HepG2 (cell line): Measurements from ENCODE around the gene MAIP1. TPM values are rescaled to one million over a fixed set of nuclear protein-coding genes. Genes with fewer than 3 reads are reported as not detected.

Source experiments
- ATAC-seq: fragments of 200-7000 bp; cut with Tn5 transposase; 3 replicates; pipeline ENCODE4 v1.9.1; 2020; ENCODE audit warnings: mild to moderate bottlenecking, moderate library complexity
- BruUV-seq: library from RNA; stranded (reverse); fragments of 400-500 nt; replicated peaks from 2 replicates; lab custom pipeline; 2021; lab: Mats Ljungman, UMichigan
- CTCF ChIA-PET: fragments of 300-600 bp; formaldehyde crosslinking; extraction: SDS; loops from one replicate; lab custom pipeline; 2021; ENCODE audit warnings: low total read pairs, inconsistent platforms, low intra/inter-chr PET ratio; lab: Yijun Ruan, JAX
- POLR2A ChIA-PET: fragments of 350-600 bp; sonication (Branson Sonifier 250); formaldehyde crosslinking; loops from one replicate; lab custom pipeline; 2020; ENCODE audit warnings: antibody characterized with exemption, inconsistent platforms; lab: Yijun Ruan, JAX
- DNase-seq: peaks from one replicate; pipeline ENCODE4 v3.0.0-alpha.2; 2015; ENCODE audit warnings: low spot score
- FAIRE-seq: peaks from 3 replicates; lab custom pipeline; 2011; peaks lifted over from hg19 to GRCh38; lab: Jason Lieb, UNC
- H2AFZ ChIP-seq: one replicate; pipeline ENCODE4 v1.6.1; 2011; ENCODE audit warnings: low read length, inconsistent platforms
- H3K27ac ChIP-seq: fragments of 300-600 bp; 3 replicates; pipeline ENCODE4 v1.8.0; 2011; ENCODE audit warnings: mixed run types, mild to moderate bottlenecking, mixed read lengths, low read length, inconsistent platforms; ENCODE audit not compliant: insufficient read depth; ENCODE audit errors: extremely low read length
- H3K27me3 ChIP-seq, 2 experiments: fragments of 200-600 bp in 1 of 2; 2 replicates in 1 of 2; 3 replicates in 1 of 2; pipeline versions ENCODE4 v1.6.0 to v1.8.0; 2011; ENCODE audit warnings: low read length in 2 of 2, mild to moderate bottlenecking in 2 of 2, moderate library complexity in 2 of 2, inconsistent platforms in 1 of 2; ENCODE audit not compliant: insufficient read depth in 2 of 2, control insufficient read depth in 1 of 2
- H3K36me3 ChIP-seq, 2 experiments: fragments of 200-600 bp in 1 of 2; replicated peaks in 1 of 2; 2 replicates in 1 of 2; 3 replicates in 1 of 2; pipeline versions ENCODE4 v1.5.1 to v1.8.0; 2011; ENCODE audit warnings: low read length in 2 of 2, inconsistent platforms in 1 of 2; ENCODE audit not compliant: insufficient read depth in 2 of 2, control insufficient read depth in 1 of 2
- H3K4me1 ChIP-seq: 2 replicates; pipeline ENCODE4 v1.5.1; 2012; ENCODE audit warnings: low read length, inconsistent platforms; ENCODE audit not compliant: insufficient read depth
- H3K4me2 ChIP-seq: 2 replicates; pipeline ENCODE4 v1.6.0; 2011; ENCODE audit warnings: low read depth, low read length, inconsistent platforms
- H3K4me3 ChIP-seq, 3 experiments: fragments of 200-600 bp in 1 of 3; sonication (generic), shearing (Covaris generic) in 1 of 3; replicated peaks in 1 of 3; 2 replicates each; pipeline ENCODE4 v1.5.1; 2011 to 2016; ENCODE audit warnings: low read length in 3 of 3, inconsistent platforms in 2 of 3, low read depth in 2 of 3, mild to moderate bottlenecking in 2 of 3, control low read depth in 1 of 3, mixed read lengths in 1 of 3; ENCODE audit not compliant: insufficient read depth in 1 of 3
- H3K79me2 ChIP-seq: one replicate; pipeline ENCODE4 v1.6.1; 2011; ENCODE audit warnings: low read length, inconsistent platforms; ENCODE audit not compliant: insufficient read depth
- H3K9ac ChIP-seq: 2 replicates; pipeline ENCODE4 v1.6.0; 2011; ENCODE audit warnings: mild to moderate bottlenecking, low read depth, low read length, inconsistent platforms; ENCODE audit not compliant: insufficient read depth
- H3K9me3 ChIP-seq: 2 replicates; pipeline ENCODE4 v1.5.1; 2012; ENCODE audit warnings: mild to moderate bottlenecking, low read length
- H4K20me1 ChIP-seq: 2 replicates; pipeline ENCODE4 v1.6.0; 2011; ENCODE audit warnings: inconsistent platforms, mild to moderate bottlenecking, low read length, moderate library complexity; ENCODE audit not compliant: insufficient read depth
- GLMP ChIP-seq: sonication (generic); formaldehyde crosslinking; IDR thresholded peaks from 2 replicates; pipeline ENCODE4 v1.9.0; 2021; ENCODE audit warnings: missing genetic modification reagents, mild to moderate bottlenecking, borderline replicate concordance
- TEAD2 ChIP-seq: sonication (generic); formaldehyde crosslinking; IDR thresholded peaks from 2 replicates; pipeline ENCODE4 v1.9.0; 2021; ENCODE audit warnings: missing genetic modification reagents
- ZC3H13 ChIP-seq: sonication (generic); formaldehyde crosslinking; IDR thresholded peaks from 2 replicates; pipeline ENCODE4 v1.8.1; 2023; ENCODE audit warnings: mild to moderate bottlenecking, missing genetic modification reagents, moderate library complexity
- ZMAT3 ChIP-seq: sonication (generic); formaldehyde crosslinking; conservative IDR thresholded peaks from 2 replicates; pipeline ENCODE4 v1.7.0; 2021; ENCODE audit warnings: missing genetic modification reagents
- ZNF296 ChIP-seq: sonication (generic); formaldehyde crosslinking; conservative IDR thresholded peaks from 2 replicates; pipeline ENCODE4 v1.5.0; 2020; ENCODE audit warnings: mild to moderate bottlenecking, missing genetic modification reagents
- ZNF546 ChIP-seq: sonication (generic); formaldehyde crosslinking; conservative IDR thresholded peaks from 2 replicates; pipeline ENCODE4 v1.8.1; 2023; ENCODE audit warnings: mild to moderate bottlenecking, missing genetic modification reagents
- ZNF678 ChIP-seq: sonication (generic); formaldehyde crosslinking; IDR thresholded peaks from 2 replicates; pipeline ENCODE4 v1.4.0; 2020; ENCODE audit warnings: mild to moderate bottlenecking, missing genetic modification reagents
- WGBS: methylation state at CpG from one replicate; pipeline ENCODE4 v1.1.6; 2017; ENCODE audit warnings: low lambda C conversion rate; 5-methylcytosine and 5-hydroxymethylcytosine counted together
- in situ Hi-C: cut with HindIII; loops from 2 replicates; pipeline ENCODE4 v1.10.0; 2017; ENCODE audit warnings: low pct_unique_long_range_greater_than_20kb; ENCODE audit not compliant: extremely low pct_ligation_motif_present
- intact Hi-C: fragments of 100-400 bp; cut with micrococcal nuclease; formaldehyde crosslinking; loops from one replicate; pipeline ENCODE4 v1.10.0; 2022; ENCODE audit not compliant: unreplicated experiment
- polyA plus RNA-seq, 8 experiments: library from polyadenylated mRNA; depleted of rRNA in 3 of 8; stranded (reverse) in 7 of 8; unstranded in 1 of 8; fragments of >200 nt; fragmentation: Illumina TruSeq in 4 of 8; extraction: Trizol in 4 of 8; gene quantifications; 2 replicates each; pipeline versions ENCODE4 v1.2.1 to v1.2.3, GENCODE V29; 2011 to 2016; ENCODE audit warnings: low read depth in 4 of 8, missing spikeins in 1 of 8, mixed read lengths in 1 of 8; ENCODE audit not compliant: insufficient read depth in 1 of 8
- total RNA-seq, 5 experiments: library from RNA; depleted of rRNA; stranded (reverse); fragments of >200 nt; fragmentation: Illumina TruSeq; extraction: Trizol; gene quantifications; 2 replicates each; pipeline ENCODE4 v1.2.3, GENCODE V29; 2016; ENCODE audit warnings: low read depth in 1 of 5
- TF ChIP-seq, protein P1 (sequence below): sonication (generic); formaldehyde crosslinking; IDR thresholded peaks from 2 replicates; pipeline ENCODE4 v1.4.0; 2020; ENCODE audit warnings: missing genetic modification reagents; ENCODE audit errors: not compliant biosample characterization
- TF ChIP-seq, protein P2 (sequence below): sonication (generic); formaldehyde crosslinking; IDR thresholded peaks from 2 replicates; pipeline ENCODE4 v1.4.0; 2020; ENCODE audit warnings: missing genetic modification reagents, mild to moderate bottlenecking, borderline replicate concordance

The MAIP1 gene
- total and polyA plus RNA-seq, 2 of the 13 experiments (the other 11 are each of a cell fraction or from before 2014, with no cell fraction given) = 22.3 to 72.9 TPM

DNA sequence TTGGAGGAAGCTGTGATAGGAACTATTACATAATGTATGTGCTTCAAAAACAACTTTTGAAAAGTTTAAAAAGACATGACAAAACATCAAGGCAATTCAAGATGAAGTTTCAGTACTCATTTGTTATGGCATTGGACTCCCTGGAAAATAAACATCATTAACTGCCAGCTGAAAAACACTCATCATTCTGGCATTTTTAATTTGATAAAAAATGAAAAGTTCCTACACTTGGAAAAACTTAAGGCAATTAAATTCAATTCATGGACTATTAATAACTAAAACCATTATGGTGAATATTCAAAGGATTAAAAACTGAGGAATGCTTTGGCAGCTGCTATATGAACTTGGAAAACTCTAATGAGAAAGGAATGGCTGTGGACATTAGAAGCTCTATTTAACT is 8.5 kb upstream of the MAIP1 start (continued):
- no peak for TF ChIP-seq ZNF296 (CRISPR knock-in tag)
- TF ChIP-seq, protein P1, sequence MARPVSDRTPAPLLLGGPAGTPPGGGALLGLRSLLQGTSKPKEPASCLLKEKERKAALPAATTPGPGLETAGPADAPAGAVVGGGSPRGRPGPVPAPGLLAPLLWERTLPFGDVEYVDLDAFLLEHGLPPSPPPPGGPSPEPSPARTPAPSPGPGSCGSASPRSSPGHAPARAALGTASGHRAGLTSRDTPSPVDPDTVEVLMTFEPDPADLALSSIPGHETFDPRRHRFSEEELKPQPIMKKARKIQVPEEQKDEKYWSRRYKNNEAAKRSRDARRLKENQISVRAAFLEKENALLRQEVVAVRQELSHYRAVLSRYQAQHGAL (CRISPR knock-in tag) = no peak

GRCh38 chr2:199950396-199950795 is 5.0 kb upstream of the MAIP1 start:
- Histone ChIP-seq H3K36me3 (peaks cover 15 to 46% of the 10 kb centered on the region in 2 experiments), H2AFZ (no peak overlapping the region), H3K9me3 (no peaks in the 10 kb centered on the region), H3K4me2 (no peak overlapping the region), H3K4me1 (peaks cover 24% of the 10 kb centered on the region), H4K20me1 (no peaks in the 10 kb centered on the region), H3K4me3 (no peak overlapping the region), H3K27me3 (no peaks in the 10 kb centered on the region; a peak in 1 of 5 replicates), H3K9ac (no peak overlapping the region), H3K79me2 (peaks cover 46% of the 10 kb centered on the region), H3K27ac (no peak overlapping the region)
- FAIRE-seq = no peak
- intact Hi-C loops = no loop called here
- in situ Hi-C loops = loop anchor here (25.0 kb wide), 1 partner anchor 862 kb away; the partner anchor contains the start of gene BZW1
- ChIA-PET POLR2A (no interaction called here), CTCF (no interaction called here)
- WGBS = 99% methylated on average over 5 of the region's 5 CpGs
- no peak for TF ChIP-seq ZC3H13 (CRISPR knock-in tag)
- ATAC-seq = no peak
- DNase-seq = no peak
- BruUV-seq = no TSS peak

- H3K4me1 ChIP-seq = peaks cover 24% of the 10 kb centered on the region
- no peaks in the 10 kb centered on the region for H4K20me1 ChIP-seq
- peaks cover 13 to 40% of the 10 kb centered on the region in 2 experiments for H3K36me3 ChIP-seq
- no peak for FAIRE-seq
- no peak overlapping the region for H2AFZ ChIP-seq
- CTCF ChIA-PET = no interaction called here
- H3K9ac ChIP-seq = no peak overlapping the region
- no peak for DNase-seq
- POLR2A ChIA-PET = no interaction called here
- WGBS = 93% methylated on average over 1 of the region's 1 CpG
- no peaks in the 10 kb centered on the region for H3K9me3 ChIP-seq
- no TSS peak for BruUV-seq
- H3K4me2 ChIP-seq = no peak overlapping the region
- H3K79me2 ChIP-seq = peaks cover 52% of the 10 kb centered on the region
- in situ Hi-C loops (loop anchor here (25.0 kb wide), 1 partner anchor 861 kb away; the partner anchor contains the start of gene BZW1), intact Hi-C loops (no loop called here)
- no peaks in the 10 kb centered on the region; a peak in 1 of 5 replicates for H3K27me3 ChIP-seq
- no peak overlapping the region for H3K4me3 ChIP-seq
- ATAC-seq = no peak
- no peak overlapping the region for H3K27ac ChIP-seq
- TF ChIP-seq ZMAT3 (CRISPR knock-in tag) (no peak), ZNF678 (CRISPR knock-in tag) (no peak), ZNF546 (CRISPR knock-in tag) (no peak), TEAD2 (CRISPR knock-in tag) (no peak), GLMP (CRISPR knock-in tag) (no peak)
- TF ChIP-seq, protein P2, sequence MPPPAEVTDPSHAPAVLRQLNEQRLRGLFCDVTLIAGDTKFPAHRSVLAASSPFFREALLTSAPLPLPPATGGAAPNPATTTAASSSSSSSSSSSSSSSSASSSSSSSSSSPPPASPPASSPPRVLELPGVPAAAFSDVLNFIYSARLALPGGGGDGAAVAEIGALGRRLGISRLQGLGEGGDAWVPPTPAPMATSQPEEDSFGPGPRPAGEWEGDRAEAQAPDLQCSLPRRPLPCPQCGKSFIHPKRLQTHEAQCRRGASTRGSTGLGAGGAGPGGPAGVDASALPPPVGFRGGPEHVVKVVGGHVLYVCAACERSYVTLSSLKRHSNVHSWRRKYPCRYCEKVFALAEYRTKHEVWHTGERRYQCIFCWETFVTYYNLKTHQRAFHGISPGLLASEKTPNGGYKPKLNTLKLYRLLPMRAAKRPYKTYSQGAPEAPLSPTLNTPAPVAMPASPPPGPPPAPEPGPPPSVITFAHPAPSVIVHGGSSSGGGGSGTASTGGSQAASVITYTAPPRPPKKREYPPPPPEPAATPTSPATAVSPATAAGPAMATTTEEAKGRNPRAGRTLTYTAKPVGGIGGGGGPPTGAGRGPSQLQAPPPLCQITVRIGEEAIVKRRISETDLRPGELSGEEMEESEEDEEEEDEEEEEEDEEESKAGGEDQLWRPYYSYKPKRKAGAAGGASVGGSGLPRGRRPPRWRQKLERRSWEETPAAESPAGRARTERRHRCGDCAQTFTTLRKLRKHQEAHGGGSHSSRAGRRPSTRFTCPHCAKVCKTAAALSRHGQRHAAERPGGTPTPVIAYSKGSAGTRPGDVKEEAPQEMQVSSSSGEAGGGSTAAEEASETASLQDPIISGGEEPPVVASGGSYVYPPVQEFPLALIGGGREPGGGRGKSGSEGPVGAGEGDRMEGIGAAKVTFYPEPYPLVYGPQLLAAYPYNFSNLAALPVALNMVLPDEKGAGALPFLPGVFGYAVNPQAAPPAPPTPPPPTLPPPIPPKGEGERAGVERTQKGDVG (CRISPR knock-in tag) = no peak
Observed at GRCh38 chr2:199951023-199951422, 4.4 kb upstream of the MAIP1 start.
